Measurements from ENCODE around the gene CCNJL. TPM values are rescaled to one million over a fixed set of nuclear protein-coding genes. Genes with fewer than 3 reads are reported as not detected.

The CCNJL gene
- total RNA-seq, 2 experiments from 2014 or later = not detected

DNA sequence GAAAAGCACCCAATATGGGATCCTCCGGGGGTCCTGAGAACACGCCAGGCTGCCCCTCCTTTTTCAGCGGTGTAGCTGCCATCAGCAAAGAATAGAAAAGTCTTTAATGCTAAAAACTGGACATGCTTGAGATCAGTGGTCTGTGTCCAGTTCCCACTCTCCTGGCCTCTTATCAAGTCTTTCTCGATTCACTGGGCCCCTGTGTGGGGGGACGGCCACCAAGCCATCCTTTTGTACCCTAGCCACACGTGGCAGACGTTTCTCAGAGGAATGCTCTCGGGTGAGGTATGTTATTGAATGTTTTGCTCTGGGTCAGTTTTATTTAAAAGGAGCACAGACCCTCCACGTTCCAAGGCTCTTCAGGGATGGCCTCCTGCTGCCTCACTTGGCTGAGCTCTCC is 59.4 kb downstream of the CCNJL start:
- Histone ChIP-seq H3K4me3 (ENCODE audit: low read depth, low read length, poor library complexity, severe bottlenecking) (no peak overlapping the region), H3K9me3 (ENCODE audit: low read length) (no peaks in the 10 kb centered on the region), H3K36me3 (ENCODE audit: insufficient read depth, low read length) (no peaks in the 10 kb centered on the region), H3K9me2 (ENCODE audit: insufficient read depth, low read length) (no peaks in the 10 kb centered on the region), H3K79me2 (ENCODE audit: insufficient read depth, low read depth, low read length) (no peaks in the 10 kb centered on the region), H4K20me1 (ENCODE audit: insufficient read depth, low read length) (no peaks in the 10 kb centered on the region), H2AFZ (ENCODE audit: low read length) (no peak overlapping the region), H3K4me1 (ENCODE audit: insufficient read depth, low read length, poor library complexity, severe bottlenecking) (no peaks in the 10 kb centered on the region), H3K27ac (ENCODE audit: low read depth, low read length, poor library complexity, severe bottlenecking) (no peak overlapping the region), H3K4me2 (ENCODE audit: low read length) (no peak overlapping the region)
- CTCF ChIA-PET (ENCODE audit: unreplicated experiment) = no interaction called here
- BruUV-seq (replicated peaks) = no TSS peak
- TF ChIP-seq EZH2phosphoT487 (IDR thresholded peaks at IDR 0.05; ENCODE audit: borderline replicate concordance, low read depth, low read length) = no peak
- TF ChIP-seq, protein P1, sequence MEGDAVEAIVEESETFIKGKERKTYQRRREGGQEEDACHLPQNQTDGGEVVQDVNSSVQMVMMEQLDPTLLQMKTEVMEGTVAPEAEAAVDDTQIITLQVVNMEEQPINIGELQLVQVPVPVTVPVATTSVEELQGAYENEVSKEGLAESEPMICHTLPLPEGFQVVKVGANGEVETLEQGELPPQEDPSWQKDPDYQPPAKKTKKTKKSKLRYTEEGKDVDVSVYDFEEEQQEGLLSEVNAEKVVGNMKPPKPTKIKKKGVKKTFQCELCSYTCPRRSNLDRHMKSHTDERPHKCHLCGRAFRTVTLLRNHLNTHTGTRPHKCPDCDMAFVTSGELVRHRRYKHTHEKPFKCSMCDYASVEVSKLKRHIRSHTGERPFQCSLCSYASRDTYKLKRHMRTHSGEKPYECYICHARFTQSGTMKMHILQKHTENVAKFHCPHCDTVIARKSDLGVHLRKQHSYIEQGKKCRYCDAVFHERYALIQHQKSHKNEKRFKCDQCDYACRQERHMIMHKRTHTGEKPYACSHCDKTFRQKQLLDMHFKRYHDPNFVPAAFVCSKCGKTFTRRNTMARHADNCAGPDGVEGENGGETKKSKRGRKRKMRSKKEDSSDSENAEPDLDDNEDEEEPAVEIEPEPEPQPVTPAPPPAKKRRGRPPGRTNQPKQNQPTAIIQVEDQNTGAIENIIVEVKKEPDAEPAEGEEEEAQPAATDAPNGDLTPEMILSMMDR (conservative IDR thresholded peaks at IDR 0.05; ENCODE audit: low read length) = no peak
- POLR2A ChIA-PET = interaction anchor here (0.6 kb wide), 2 partner anchors 118 to 1048 kb away, joined by 3 to 5 read pairs; partner anchors contain the start of gene C1QTNF2
- DNase-seq (ENCODE audit: low spot score) = no peak
- intact Hi-C loops (cut with micrococcal nuclease; ENCODE audit: unreplicated experiment) = no loop called here

DNA sequence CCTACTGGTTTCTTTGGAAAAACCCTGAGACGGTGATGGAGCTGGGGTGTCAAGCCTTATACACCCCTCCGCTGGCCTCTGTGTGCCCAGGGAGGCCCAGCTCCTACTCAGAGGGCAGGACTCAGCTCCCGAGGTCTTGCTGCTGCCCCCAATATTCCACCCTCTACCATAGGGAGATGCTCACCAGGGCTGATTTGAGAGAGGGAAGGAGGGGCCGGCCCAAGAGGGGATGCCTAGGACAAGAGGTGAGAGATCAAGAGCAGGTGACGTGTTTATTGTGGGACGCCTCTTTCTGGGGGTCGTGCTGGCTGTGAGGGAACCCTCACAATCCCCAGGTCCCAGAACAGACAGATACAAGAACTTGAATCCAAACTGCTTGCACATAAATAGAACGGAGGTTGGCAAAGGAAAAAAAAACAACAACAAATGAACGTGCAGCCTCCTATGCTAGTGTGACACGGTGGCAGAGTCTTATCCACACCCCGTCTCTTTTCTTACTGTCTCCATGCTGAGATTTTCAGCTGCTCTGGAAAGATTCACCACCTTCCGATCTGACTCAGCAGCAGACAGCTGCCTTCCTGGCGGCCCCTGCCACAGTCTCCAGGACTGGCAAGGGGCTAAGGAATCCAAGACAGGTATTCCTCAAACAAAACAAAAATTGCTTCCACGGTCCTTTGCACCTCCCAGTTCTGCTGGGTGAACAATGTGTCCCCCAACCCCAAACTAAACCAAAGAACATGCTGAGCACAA is 60.8 kb downstream of the CCNJL start:
- Histone ChIP-seq H3K9me3 (ENCODE audit: low read length) (no peaks in the 10 kb centered on the region), H4K20me1 (ENCODE audit: insufficient read depth, low read length) (no peaks in the 10 kb centered on the region), H3K9me2 (ENCODE audit: insufficient read depth, low read length) (no peaks in the 10 kb centered on the region), H3K4me3 (ENCODE audit: low read depth, low read length, poor library complexity, severe bottlenecking) (no peak overlapping the region), H3K79me2 (ENCODE audit: insufficient read depth, low read depth, low read length) (no peaks in the 10 kb centered on the region), H2AFZ (ENCODE audit: low read length) (no peak overlapping the region), H3K4me1 (ENCODE audit: insufficient read depth, low read length, poor library complexity, severe bottlenecking) (no peaks in the 10 kb centered on the region), H3K27ac (ENCODE audit: low read depth, low read length, poor library complexity, severe bottlenecking) (no peak overlapping the region), H3K4me2 (ENCODE audit: low read length) (no peak overlapping the region), H3K36me3 (ENCODE audit: insufficient read depth, low read length) (no peaks in the 10 kb centered on the region)
- POLR2A ChIA-PET = interaction anchor here (0.5 to 0.9 kb wide), 2 partner anchors 11 to 452 kb away, joined by 3 read pairs; no protein-coding TSS in a partner anchor
- intact Hi-C loops (cut with micrococcal nuclease; ENCODE audit: unreplicated experiment) = no loop called here
- no peak for DNase-seq (ENCODE audit: low spot score)
- CTCF ChIA-PET (ENCODE audit: unreplicated experiment) = no interaction called here
- no peak for TF ChIP-seq EZH2phosphoT487 (IDR thresholded peaks at IDR 0.05; ENCODE audit: borderline replicate concordance, low read depth, low read length)
- TF ChIP-seq, protein P1 (conservative IDR thresholded peaks at IDR 0.05; ENCODE audit: low read length) = no peak
- BruUV-seq (replicated peaks) = no TSS peak

DNA sequence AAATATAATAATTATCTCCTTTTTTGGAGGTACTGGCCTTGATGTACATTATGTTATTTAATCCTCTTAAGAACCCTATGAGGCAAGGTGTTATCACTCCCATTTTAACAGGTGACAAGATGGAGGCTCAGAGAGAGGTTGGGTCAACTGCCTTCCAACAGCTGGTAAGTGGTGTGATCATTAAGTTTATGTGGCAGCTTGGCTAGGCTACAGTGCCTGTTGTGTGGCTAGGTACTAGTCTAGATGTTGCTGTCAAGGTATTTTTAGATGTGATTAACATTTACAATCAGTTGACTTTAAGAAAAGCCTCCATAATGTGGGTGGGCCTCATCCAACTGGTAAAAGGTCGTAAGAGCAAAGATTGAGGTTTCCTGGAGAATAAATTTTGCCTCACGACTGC is 61.5 kb downstream of the CCNJL start:
- H3K4me3 ChIP-seq (ENCODE audit: low read depth, low read length, poor library complexity, severe bottlenecking) = no peak overlapping the region
- H3K36me3 ChIP-seq (ENCODE audit: insufficient read depth, low read length) = no peaks in the 10 kb centered on the region
- H3K9me2 ChIP-seq (ENCODE audit: insufficient read depth, low read length) = no peaks in the 10 kb centered on the region
- H3K4me2 ChIP-seq (ENCODE audit: low read length) = no peak overlapping the region
- ChIA-PET POLR2A (interaction anchor here (0.5 to 0.9 kb wide), 3 partner anchors 10 to 820 kb away, joined by 3 read pairs; no protein-coding TSS in a partner anchor), CTCF (ENCODE audit: unreplicated experiment) (no interaction called here)
- intact Hi-C loops (cut with micrococcal nuclease; ENCODE audit: unreplicated experiment) = no loop called here
- TF ChIP-seq, protein P1 (conservative IDR thresholded peaks at IDR 0.05; ENCODE audit: low read length) = no peak
- no peak for TF ChIP-seq EZH2phosphoT487 (IDR thresholded peaks at IDR 0.05; ENCODE audit: borderline replicate concordance, low read depth, low read length)
- DNase-seq (ENCODE audit: low spot score) = no peak
- H2AFZ ChIP-seq (ENCODE audit: low read length) = no peak overlapping the region
- BruUV-seq (replicated peaks) = no TSS peak
- H4K20me1 ChIP-seq (ENCODE audit: insufficient read depth, low read length) = no peaks in the 10 kb centered on the region
- no peaks in the 10 kb centered on the region for H3K79me2 ChIP-seq (ENCODE audit: insufficient read depth, low read depth, low read length)
- H3K9me3 ChIP-seq (ENCODE audit: low read length) = no peaks in the 10 kb centered on the region
- no peaks in the 10 kb centered on the region for H3K4me1 ChIP-seq (ENCODE audit: insufficient read depth, low read length, poor library complexity, severe bottlenecking)
- H3K27ac ChIP-seq (ENCODE audit: low read depth, low read length, poor library complexity, severe bottlenecking) = no peak overlapping the region

All from OCI-LY7 (cell line).